HEK293T (cell line): ENCODE data around the gene DEDD2.

Source experiments
- CTCF ChIA-PET: fragments of 350-600 bp; formaldehyde crosslinking; extraction: SDS; loops from one replicate; lab custom pipeline; 2021; ENCODE audit warnings: antibody characterized with exemption, inconsistent platforms; lab: Yijun Ruan, JAX
- POLR2A ChIA-PET: fragments of 350-600 bp; formaldehyde crosslinking; extraction: SDS; loops from one replicate; lab custom pipeline; 2020; ENCODE audit warnings: antibody characterized with exemption, inconsistent platforms; lab: Yijun Ruan, JAX
- DNase-seq: peaks from one replicate; pipeline ENCODE4 v3.0.0; 2012; ENCODE audit warnings: mixed read lengths; ENCODE audit errors: extremely low spot score
- ARNT ChIP-seq: fragments of 450-650 bp; IDR thresholded peaks from 2 replicates; pipeline ENCODE4 v1.6.1; 2017; ENCODE audit warnings: mild to moderate bottlenecking
- BHLHE40 ChIP-seq: fragments of 450-650 bp; IDR thresholded peaks from 2 replicates; pipeline ENCODE4 v1.6.1; 2016; ENCODE audit warnings: mild to moderate bottlenecking, moderate library complexity, borderline replicate concordance
- CTBP1 ChIP-seq: fragments of 450-650 bp; IDR thresholded peaks from 2 replicates; pipeline ENCODE4 v1.6.1; 2016; ENCODE audit warnings: borderline replicate concordance
- ELF4 ChIP-seq: fragments of 450-650 bp; IDR thresholded peaks from 2 replicates; pipeline ENCODE4 v1.6.1; 2017; ENCODE audit warnings: antibody characterized with exemption
- FOXA1 ChIP-seq: fragments of 450-650 bp; IDR thresholded peaks from 2 replicates; pipeline ENCODE4 v1.6.1; 2016; ENCODE audit warnings: mild to moderate bottlenecking
- FOXK2 ChIP-seq: fragments of 450-650 bp; IDR thresholded peaks from 2 replicates; pipeline ENCODE4 v1.6.1; 2016; ENCODE audit warnings: mild to moderate bottlenecking
- FOXM1 ChIP-seq: fragments of 450-650 bp; IDR thresholded peaks from 2 replicates; pipeline ENCODE4 v1.6.1; 2017; ENCODE audit warnings: mild to moderate bottlenecking, borderline replicate concordance
- HDGF ChIP-seq: fragments of 450-650 bp; IDR thresholded peaks from 2 replicates; pipeline ENCODE4 v1.6.1; 2017; ENCODE audit warnings: antibody characterized with exemption, borderline replicate concordance
- L3MBTL2 ChIP-seq: fragments of 450-650 bp; conservative IDR thresholded peaks from 2 replicates; pipeline ENCODE4 v1.6.1; 2016; ENCODE audit warnings: mild to moderate bottlenecking
- LEF1 ChIP-seq: fragments of 450-650 bp; IDR thresholded peaks from 2 replicates; pipeline ENCODE4 v1.6.1; 2017; ENCODE audit warnings: mild to moderate bottlenecking, borderline replicate concordance
- NFRKB ChIP-seq: fragments of 450-650 bp; IDR thresholded peaks from 2 replicates; pipeline ENCODE4 v1.6.1; 2016; ENCODE audit warnings: mild to moderate bottlenecking, moderate library complexity
- PKNOX1 ChIP-seq: fragments of 450-650 bp; IDR thresholded peaks from 2 replicates; pipeline ENCODE4 v1.6.1; 2016
- SP1 ChIP-seq: fragments of 450-650 bp; IDR thresholded peaks from 2 replicates; pipeline ENCODE4 v1.6.1; 2017
- SUZ12 ChIP-seq: fragments of 450-650 bp; IDR thresholded peaks from 2 replicates; pipeline ENCODE4 v1.6.1; 2016; ENCODE audit warnings: mild to moderate bottlenecking
- TARDBP ChIP-seq: fragments of 450-650 bp; IDR thresholded peaks from 2 replicates; pipeline ENCODE4 v1.6.1; 2016
- ZNF384 ChIP-seq: fragments of 450-650 bp; IDR thresholded peaks from 2 replicates; pipeline ENCODE4 v1.6.1; 2016

Gene DEDD2

GRCh38 chr19:42229301-42229854 is 11.9 kb upstream of the DEDD2 start:
- DNase-seq: no peak
- no peak for TF ChIP-seq L3MBTL2
- TF ChIP-seq CTBP1: no peak
- no peak for TF ChIP-seq SP1
- no peak for TF ChIP-seq FOXM1
- ChIA-PET CTCF (no interaction called here), POLR2A (interaction anchor here (1.0 kb wide), 3 partner anchors 14 to 195 kb away, joined by 3 to 6 read pairs (median 3); partner anchors contain the start of gene GSK3A)

DNA sequence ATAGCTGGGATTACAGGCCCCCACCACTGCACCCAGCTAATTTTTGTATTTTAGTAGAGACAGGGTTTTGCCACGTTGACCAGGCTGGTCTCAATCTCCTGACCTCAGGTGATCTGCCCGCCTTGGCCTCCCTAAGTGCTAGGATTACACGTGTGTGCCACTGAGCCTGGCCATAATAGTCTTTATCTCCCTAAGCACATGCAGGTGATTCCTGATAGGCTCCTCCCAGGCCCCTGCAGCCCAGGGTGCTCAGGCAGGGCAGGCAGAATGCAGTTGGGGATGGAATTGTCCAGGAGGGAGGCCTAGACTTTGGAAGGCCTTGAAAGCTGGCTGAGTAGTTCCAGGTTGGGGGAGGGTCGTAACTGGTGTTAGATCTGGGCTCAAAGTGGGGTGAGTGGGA is 11.2 kb upstream of the DEDD2 start:
- no peak for TF ChIP-seq LEF1
- TF ChIP-seq FOXK2: no peak
- no peak for TF ChIP-seq FOXM1
- TF ChIP-seq CTBP1: no peak
- no peak for TF ChIP-seq L3MBTL2
- no peak for TF ChIP-seq NFRKB
- no peak for TF ChIP-seq ZNF384
- TF ChIP-seq BHLHE40: no peak
- no peak for TF ChIP-seq TARDBP
- TF ChIP-seq FOXA1: no peak
- TF ChIP-seq HDGF: no peak
- TF ChIP-seq SP1: no peak
- TF ChIP-seq ELF4: no peak
- TF ChIP-seq SUZ12: no peak
- TF ChIP-seq PKNOX1: no peak
- no peak for TF ChIP-seq ARNT
- POLR2A ChIA-PET: interaction anchor here (3.4 kb wide), 1 partner anchor 13 kb away, joined by 19 read pairs; the partner anchor contains the start of gene GSK3A
- no peak for DNase-seq
- CTCF ChIA-PET: no interaction called here

DNA sequence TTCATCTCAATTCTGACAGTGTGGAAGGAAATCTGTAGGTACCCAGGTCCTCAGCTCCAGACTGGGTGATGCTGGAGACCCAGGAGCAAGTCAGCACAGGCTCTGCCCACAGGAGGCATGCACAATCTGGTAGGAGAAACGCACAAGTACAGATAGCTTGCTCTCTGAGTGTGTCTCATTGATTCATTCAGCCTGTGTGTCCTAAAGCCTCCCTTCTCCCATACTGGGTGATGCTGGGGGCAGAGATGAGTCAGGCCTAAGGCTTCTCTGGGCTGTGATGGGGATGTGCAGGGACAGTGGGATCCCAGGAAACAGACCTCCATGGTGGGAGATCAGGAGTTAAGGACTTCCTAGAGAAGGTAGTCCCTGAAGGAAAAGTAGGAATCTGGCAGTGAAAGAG is 9.4 kb upstream of the DEDD2 start:
- DNase-seq: no peak
- ChIA-PET POLR2A (interaction anchor here (0.9 to 3.4 kb wide), 3 partner anchors 8 to 15 kb away, joined by 5 to 19 read pairs (median 5); partner anchors contain the start of gene GSK3A), CTCF (no interaction called here)
- no peak for TF ChIP-seq L3MBTL2
- no peak for TF ChIP-seq ELF4
- no peak for TF ChIP-seq ZNF384
- TF ChIP-seq HDGF: no peak
- TF ChIP-seq BHLHE40: no peak
- no peak for TF ChIP-seq FOXA1
- no peak for TF ChIP-seq TARDBP
- no peak for TF ChIP-seq CTBP1
- TF ChIP-seq NFRKB: no peak
- TF ChIP-seq LEF1: no peak
- no peak for TF ChIP-seq ARNT
- no peak for TF ChIP-seq PKNOX1
- TF ChIP-seq SUZ12: no peak
- TF ChIP-seq FOXM1: no peak
- TF ChIP-seq SP1: no peak
- no peak for TF ChIP-seq FOXK2

GRCh38 chr19:42225718-42226292 is 8.3 kb upstream of the DEDD2 start:
- CTCF ChIA-PET: interaction anchor here (1.1 kb wide), 1 partner anchor 213 kb away, joined by 3 read pairs; no protein-coding TSS in a partner anchor
- no peak for DNase-seq
- POLR2A ChIA-PET: interaction anchor here (0.9 to 3.4 kb wide), 4 partner anchors 8 to 16 kb away, joined by 3 to 19 read pairs (median 5); partner anchors contain the start of gene GSK3A
- no peak for TF ChIP-seq BHLHE40
- no peak for TF ChIP-seq ZNF384
- TF ChIP-seq ARNT: no peak
- no peak for TF ChIP-seq HDGF
- TF ChIP-seq FOXK2: no peak
- TF ChIP-seq CTBP1: no peak
- no peak for TF ChIP-seq SUZ12
- no peak for TF ChIP-seq LEF1
- TF ChIP-seq NFRKB: no peak
- no peak for TF ChIP-seq ELF4
- TF ChIP-seq FOXM1: no peak
- TF ChIP-seq L3MBTL2: no peak
- TF ChIP-seq SP1: no peak
- no peak for TF ChIP-seq PKNOX1
- no peak for TF ChIP-seq TARDBP

GRCh38 chr19:42224940-42225717 is 7.7 kb upstream of the DEDD2 start:
- no peak for DNase-seq
- CTCF ChIA-PET: interaction anchor here (1.1 kb wide), 1 partner anchor 213 kb away, joined by 3 read pairs; no protein-coding TSS in a partner anchor
- TF ChIP-seq HDGF (no peak), NFRKB (no peak), ARNT (no peak), ELF4 (no peak), SP1 (no peak)
- POLR2A ChIA-PET: interaction anchor here (1.6 to 3.4 kb wide), 2 partner anchors 8 to 17 kb away, joined by 3 to 19 read pairs; partner anchors contain the start of gene GSK3A
